Tibial nerve (tissue), 4 donors: Measurements from ENCODE around the gene PARP3.
"Not testable (repeated sequence)": the region's sequence is repeated elsewhere in the genome, so short reads cannot be mapped to it uniquely, and the experiment has no call there.

ENCODE experiments used
- EP300 ChIP-seq, 2 donors: sonication (generic); formaldehyde crosslinking; IDR thresholded peaks; one replicate each; pipeline ENCODE4 v1.6.1; 2017; ENCODE audit warnings: antibody characterized with exemption in 2 of 2, mild to moderate bottlenecking in 1 of 2
- POLR2A ChIP-seq, 2 donors: fragments of 450-650 bp; IDR thresholded peaks; one replicate each; pipeline ENCODE4 v1.6.1; 2017; ENCODE audit warnings: antibody characterized with exemption in 2 of 2, mild to moderate bottlenecking in 2 of 2, moderate library complexity in 2 of 2
- TF ChIP-seq, protein P1 (sequence below), 5 experiments: fragments of 200-600 bp in 3 of 5; fragments of 450-650 bp in 2 of 5; sonication (generic) in 3 of 5; IDR thresholded peaks; one replicate each; pipeline ENCODE4 v1.5.1; 2016 to 2019; ENCODE audit warnings: antibody characterized with exemption in 5 of 5, mild to moderate bottlenecking in 3 of 5, moderate library complexity in 2 of 5

GRCh38 chr3:51990501-51990971, 48.4 kb downstream of the PARP3 start:
- TF ChIP-seq, protein P1, sequence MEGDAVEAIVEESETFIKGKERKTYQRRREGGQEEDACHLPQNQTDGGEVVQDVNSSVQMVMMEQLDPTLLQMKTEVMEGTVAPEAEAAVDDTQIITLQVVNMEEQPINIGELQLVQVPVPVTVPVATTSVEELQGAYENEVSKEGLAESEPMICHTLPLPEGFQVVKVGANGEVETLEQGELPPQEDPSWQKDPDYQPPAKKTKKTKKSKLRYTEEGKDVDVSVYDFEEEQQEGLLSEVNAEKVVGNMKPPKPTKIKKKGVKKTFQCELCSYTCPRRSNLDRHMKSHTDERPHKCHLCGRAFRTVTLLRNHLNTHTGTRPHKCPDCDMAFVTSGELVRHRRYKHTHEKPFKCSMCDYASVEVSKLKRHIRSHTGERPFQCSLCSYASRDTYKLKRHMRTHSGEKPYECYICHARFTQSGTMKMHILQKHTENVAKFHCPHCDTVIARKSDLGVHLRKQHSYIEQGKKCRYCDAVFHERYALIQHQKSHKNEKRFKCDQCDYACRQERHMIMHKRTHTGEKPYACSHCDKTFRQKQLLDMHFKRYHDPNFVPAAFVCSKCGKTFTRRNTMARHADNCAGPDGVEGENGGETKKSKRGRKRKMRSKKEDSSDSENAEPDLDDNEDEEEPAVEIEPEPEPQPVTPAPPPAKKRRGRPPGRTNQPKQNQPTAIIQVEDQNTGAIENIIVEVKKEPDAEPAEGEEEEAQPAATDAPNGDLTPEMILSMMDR (IDR thresholded peaks at IDR 0.05), result not testable (repeated sequence)
- not testable (repeated sequence) for TF ChIP-seq EP300, POLR2A (IDR thresholded peaks at IDR 0.05)
